AG04450 (cell line): ENCODE measurements around the gene CCDC88B. TPM values are rescaled to one million over a fixed set of nuclear protein-coding genes. Genes with fewer than 3 reads are reported as not detected.

Experiments
- CTCF ChIA-PET: fragments of 300-600, 350-600 bp; formaldehyde crosslinking; extraction: SDS; loops from one replicate; lab custom pipeline; 2022; ENCODE audit warnings: antibody characterized with exemption, inconsistent platforms; lab: Charles Lee
- POLR2A ChIA-PET: fragments of 350-600 bp; formaldehyde crosslinking; extraction: SDS; loops from one replicate; lab custom pipeline; 2021; ENCODE audit warnings: antibody characterized with exemption, inconsistent platforms; lab: Yijun Ruan, JAX
- DNase-seq: peaks from one replicate; pipeline ENCODE4 v3.0.0-alpha.2; 2011; ENCODE audit warnings: low read depth, low spot score
- H3K27ac ChIP-seq: one replicate; pipeline ENCODE4 v1.5.1; 2012; ENCODE audit warnings: low read depth, low read length, control low read depth
- H3K27me3 ChIP-seq: one replicate; pipeline ENCODE4 v1.6.0; 2012; ENCODE audit warnings: low read length; ENCODE audit not compliant: control insufficient read depth, insufficient read depth
- H3K4me3 ChIP-seq: 2 replicates; pipeline ENCODE4 v1.5.1; 2011; ENCODE audit warnings: mild to moderate bottlenecking, low read depth, low read length, control low read depth
- H3K9me3 ChIP-seq: 2 replicates; pipeline ENCODE4 v1.5.1; 2012; ENCODE audit warnings: low read length; ENCODE audit not compliant: control insufficient read depth, insufficient read depth
- polyA plus RNA-seq: library from polyadenylated mRNA; depleted of rRNA; stranded (reverse); fragments of >200 nt; gene quantifications from 2 replicates; pipeline ENCODE4 v1.2.3, GENCODE V29; 2011
- TF ChIP-seq, protein P1 (sequence below): IDR thresholded peaks from 2 replicates; pipeline ENCODE4 v1.5.1; 2011; ENCODE audit warnings: low read depth, low read length, control low read depth, inconsistent platforms

CCDC88B gene
- polyA plus RNA-seq, 1 experiment = 1.4 TPM

GRCh38 chr11:64318766-64319761 is 20.9 kb upstream of the CCDC88B start:
- POLR2A ChIA-PET = interaction anchor here (0.7 kb wide), 1 partner anchor 1318 kb away, joined by 3 read pairs; no protein-coding TSS in a partner anchor
- no peaks in the 10 kb centered on the region for H3K27me3 ChIP-seq
- no peaks in the 10 kb centered on the region; the same call in 1 of the 2 replicates for H3K9me3 ChIP-seq
- no peak overlapping the region for H3K27ac ChIP-seq
- H3K4me3 ChIP-seq = peak overlapping the region; percentile 90
- CTCF ChIA-PET = interaction anchor here (0.7 to 2.5 kb wide), 4 partner anchors 12 to 37 kb away, joined by 4 to 38 read pairs (median 18); no protein-coding TSS in a partner anchor
- TF ChIP-seq, protein P1, sequence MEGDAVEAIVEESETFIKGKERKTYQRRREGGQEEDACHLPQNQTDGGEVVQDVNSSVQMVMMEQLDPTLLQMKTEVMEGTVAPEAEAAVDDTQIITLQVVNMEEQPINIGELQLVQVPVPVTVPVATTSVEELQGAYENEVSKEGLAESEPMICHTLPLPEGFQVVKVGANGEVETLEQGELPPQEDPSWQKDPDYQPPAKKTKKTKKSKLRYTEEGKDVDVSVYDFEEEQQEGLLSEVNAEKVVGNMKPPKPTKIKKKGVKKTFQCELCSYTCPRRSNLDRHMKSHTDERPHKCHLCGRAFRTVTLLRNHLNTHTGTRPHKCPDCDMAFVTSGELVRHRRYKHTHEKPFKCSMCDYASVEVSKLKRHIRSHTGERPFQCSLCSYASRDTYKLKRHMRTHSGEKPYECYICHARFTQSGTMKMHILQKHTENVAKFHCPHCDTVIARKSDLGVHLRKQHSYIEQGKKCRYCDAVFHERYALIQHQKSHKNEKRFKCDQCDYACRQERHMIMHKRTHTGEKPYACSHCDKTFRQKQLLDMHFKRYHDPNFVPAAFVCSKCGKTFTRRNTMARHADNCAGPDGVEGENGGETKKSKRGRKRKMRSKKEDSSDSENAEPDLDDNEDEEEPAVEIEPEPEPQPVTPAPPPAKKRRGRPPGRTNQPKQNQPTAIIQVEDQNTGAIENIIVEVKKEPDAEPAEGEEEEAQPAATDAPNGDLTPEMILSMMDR = no peak
- DNase-seq = no peak

DNA sequence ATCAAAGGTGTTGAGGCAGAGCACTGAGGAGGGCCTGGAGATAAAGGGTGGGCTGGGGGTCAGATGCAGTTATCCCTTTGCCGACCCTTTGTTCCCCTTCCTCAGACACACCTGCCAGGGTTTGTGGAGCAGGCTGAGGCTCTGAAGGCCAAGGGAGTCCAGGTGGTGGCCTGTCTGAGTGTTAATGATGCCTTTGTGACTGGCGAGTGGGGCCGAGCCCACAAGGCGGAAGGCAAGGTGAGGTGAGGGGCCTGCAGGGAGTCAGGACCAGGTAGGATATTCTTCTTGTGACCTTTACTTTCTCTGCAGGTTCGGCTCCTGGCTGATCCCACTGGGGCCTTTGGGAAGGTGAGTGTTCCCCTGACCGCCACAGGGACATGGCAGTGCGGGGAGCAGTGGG is 19.4 kb upstream of the CCDC88B start:
- TF ChIP-seq, protein P1 = no peak
- no peak overlapping the region for H3K4me3 ChIP-seq
- ChIA-PET POLR2A (no interaction called here), CTCF (interaction anchor here (1.0 kb wide), 1 partner anchor 11 kb away, joined by 3 read pairs; no protein-coding TSS in a partner anchor)
- no peak overlapping the region for H3K27ac ChIP-seq
- H3K9me3 ChIP-seq = no peaks in the 10 kb centered on the region; the same call in 1 of the 2 replicates
- no peak for DNase-seq
- H3K27me3 ChIP-seq = no peaks in the 10 kb centered on the region

DNA sequence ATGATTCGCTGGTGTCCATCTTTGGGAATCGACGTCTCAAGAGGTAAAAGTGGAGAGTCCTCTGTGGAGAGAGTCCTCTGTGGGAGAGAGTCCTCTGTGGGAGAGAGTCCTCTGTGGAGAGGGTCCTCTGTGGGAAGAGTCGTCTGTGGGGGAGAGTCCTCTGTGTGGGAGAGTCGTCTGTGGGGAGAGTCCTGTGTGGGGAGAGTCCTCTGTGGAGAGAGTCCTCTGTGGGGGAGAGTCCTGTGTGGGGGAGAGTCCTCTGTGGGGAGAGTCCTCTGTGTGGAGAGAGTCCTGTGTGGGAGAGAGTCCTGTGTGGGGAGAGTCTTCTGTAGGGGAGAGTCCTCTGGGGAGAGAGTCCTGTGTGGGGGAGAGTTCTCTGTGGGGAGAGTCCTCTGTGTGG is 19.0 kb upstream of the CCDC88B start:
- no peak overlapping the region for H3K4me3 ChIP-seq
- CTCF ChIA-PET = interaction anchor here (1.0 kb wide), 1 partner anchor 11 kb away, joined by 3 read pairs; no protein-coding TSS in a partner anchor
- no peak for DNase-seq
- POLR2A ChIA-PET = no interaction called here
- no peaks in the 10 kb centered on the region; the same call in 1 of the 2 replicates for H3K9me3 ChIP-seq
- no peaks in the 10 kb centered on the region for H3K27me3 ChIP-seq
- TF ChIP-seq, protein P1 = no peak
- no peak overlapping the region for H3K27ac ChIP-seq

DNA sequence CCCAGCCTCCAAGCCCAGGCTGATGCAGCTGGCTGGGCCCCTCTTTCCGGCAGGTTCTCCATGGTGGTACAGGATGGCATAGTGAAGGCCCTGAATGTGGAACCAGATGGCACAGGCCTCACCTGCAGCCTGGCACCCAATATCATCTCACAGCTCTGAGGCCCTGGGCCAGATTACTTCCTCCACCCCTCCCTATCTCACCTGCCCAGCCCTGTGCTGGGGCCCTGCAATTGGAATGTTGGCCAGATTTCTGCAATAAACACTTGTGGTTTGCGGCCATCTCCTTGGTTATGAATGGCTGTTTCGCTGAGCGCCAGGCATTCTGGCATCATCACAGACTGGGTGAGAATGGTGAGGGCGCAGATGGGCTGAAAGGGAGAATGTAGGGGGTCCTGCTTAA is 18.5 kb upstream of the CCDC88B start:
- Histone ChIP-seq H3K27ac (no peak overlapping the region), H3K27me3 (no peaks in the 10 kb centered on the region), H3K9me3 (no peaks in the 10 kb centered on the region; the same call in 1 of the 2 replicates), H3K4me3 (no peak overlapping the region)
- TF ChIP-seq, protein P1 = no peak
- ChIA-PET POLR2A (no interaction called here), CTCF (interaction anchor here (0.8 kb wide), 1 partner anchor 34 kb away, joined by 7 read pairs; no protein-coding TSS in a partner anchor)
- DNase-seq = no peak
